ENCODE data around the gene THSD4. TPM values are rescaled to one million over a fixed set of nuclear protein-coding genes. Genes with fewer than 3 reads are reported as not detected.

THSD4 gene
- total and polyA plus RNA-seq, 4 donors = 6.0 to 42.4 (median 18.5) TPM

GRCh38 chr15:71304681-71305080 is 189.4 kb downstream of the THSD4 start:
- Histone ChIP-seq H3K27ac (ENCODE audit: low read depth in 1 of 2, low read length in 1 of 2) (no peak overlapping the region), H3K9me3 (ENCODE audit: control insufficient read depth in 4 of 4, insufficient read depth in 3 of 4, low read length in 3 of 4) (peaks cover 0 to 2% (median 0%) of the 10 kb centered on the region in 4 donors), H3K36me3 (ENCODE audit: control insufficient read depth in 4 of 4, insufficient read depth in 4 of 4, low read length in 4 of 4) (no peaks in the 10 kb centered on the region), H3K4me3 (no peak overlapping the region), H3K4me1 (ENCODE audit: control insufficient read depth in 5 of 5, insufficient read depth in 5 of 5, low read length in 5 of 5) (peaks cover 0 to 24% (median 2%) of the 10 kb centered on the region in 5 donors), H3K27me3 (ENCODE audit: control insufficient read depth in 3 of 3, insufficient read depth in 3 of 3, low read length in 2 of 3) (no peaks in the 10 kb centered on the region), H3K9ac (ENCODE audit: insufficient read depth in 1 of 2, low read length in 2 of 2) (no peak overlapping the region)
- ATAC-seq (ENCODE audit: insufficient read depth, low FRiP score) (no peak), DNase-seq (no peak)
- WGBS, 2 donors = 89 to 90% methylated on average over 4 of the region's 4 CpGs
- TF ChIP-seq CTCF (IDR thresholded peaks at IDR 0.05; ENCODE audit: control extremely low read depth, extremely low read depth) = no peak

- peaks cover 0 to 2% (median 0%) of the 10 kb centered on the region in 4 donors for H3K9me3 ChIP-seq (ENCODE audit: control insufficient read depth in 4 of 4, insufficient read depth in 3 of 4, low read length in 3 of 4)
- no peak overlapping the region for H3K9ac ChIP-seq (ENCODE audit: insufficient read depth in 1 of 2, low read length in 2 of 2)
- no peak overlapping the region for H3K27ac ChIP-seq (ENCODE audit: low read depth in 1 of 2, low read length in 1 of 2)
- DNase-seq (no peak), ATAC-seq (ENCODE audit: insufficient read depth, low FRiP score) (no peak)
- H3K36me3 ChIP-seq (ENCODE audit: control insufficient read depth in 4 of 4, insufficient read depth in 4 of 4, low read length in 4 of 4) = no peaks in the 10 kb centered on the region
- TF ChIP-seq CTCF (IDR thresholded peaks at IDR 0.05; ENCODE audit: control extremely low read depth, extremely low read depth) = no peak
- H3K4me1 ChIP-seq (ENCODE audit: control insufficient read depth in 5 of 5, insufficient read depth in 5 of 5, low read length in 5 of 5) = peaks cover 0 to 20% (median 2%) of the 10 kb centered on the region in 5 donors
- no peaks in the 10 kb centered on the region for H3K27me3 ChIP-seq (ENCODE audit: control insufficient read depth in 3 of 3, insufficient read depth in 3 of 3, low read length in 2 of 3)
- no peak overlapping the region for H3K4me3 ChIP-seq
These were observed 191.3 kb downstream of the THSD4 start for GRCh38 chr15:71306538-71306937.

GRCh38 chr15:71312194-71312708 is 197.0 kb downstream of the THSD4 start:
- no peaks in the 10 kb centered on the region for H3K36me3 ChIP-seq (ENCODE audit: control insufficient read depth in 4 of 4, insufficient read depth in 4 of 4, low read length in 4 of 4)
- no peak overlapping the region for H3K27ac ChIP-seq (ENCODE audit: low read depth in 1 of 2, low read length in 1 of 2)
- WGBS, 2 donors = 90 to 91% methylated on average over 8 of the region's 8 CpGs
- ATAC-seq (ENCODE audit: insufficient read depth, low FRiP score) (no peak), DNase-seq (no peak)
- peaks cover 0 to 2% (median 0%) of the 10 kb centered on the region in 5 donors for H3K4me1 ChIP-seq (ENCODE audit: control insufficient read depth in 5 of 5, insufficient read depth in 5 of 5, low read length in 5 of 5)
- no peak overlapping the region for H3K4me3 ChIP-seq
- no peak for TF ChIP-seq CTCF (IDR thresholded peaks at IDR 0.05; ENCODE audit: control extremely low read depth, extremely low read depth)
- H3K27me3 ChIP-seq (ENCODE audit: control insufficient read depth in 3 of 3, insufficient read depth in 3 of 3, low read length in 2 of 3) = peaks cover 0 to 3% (median 0%) of the 10 kb centered on the region in 3 donors
- H3K9ac ChIP-seq (ENCODE audit: insufficient read depth in 1 of 2, low read length in 2 of 2) = no peak overlapping the region
- peaks cover 0 to 2% (median 0%) of the 10 kb centered on the region in 4 donors for H3K9me3 ChIP-seq (ENCODE audit: control insufficient read depth in 4 of 4, insufficient read depth in 3 of 4, low read length in 3 of 4)

Data from lung (tissue), 12 donors.